HG03439 (cell line): Measurements from ENCODE around the gene HUNK.
"Not testable (repeated sequence)": the region's sequence is repeated elsewhere in the genome, so short reads cannot be mapped to it uniquely, and the experiment has no call there.

Experiments
- ATAC-seq: cut with Tn5 transposase; IDR thresholded peaks from one replicate; pipeline ENCODE4 v1.9.1; 2021; ENCODE audit warnings: mild to moderate bottlenecking, moderate library complexity; ENCODE audit not compliant: unreplicated experiment

Gene HUNK

DNA sequence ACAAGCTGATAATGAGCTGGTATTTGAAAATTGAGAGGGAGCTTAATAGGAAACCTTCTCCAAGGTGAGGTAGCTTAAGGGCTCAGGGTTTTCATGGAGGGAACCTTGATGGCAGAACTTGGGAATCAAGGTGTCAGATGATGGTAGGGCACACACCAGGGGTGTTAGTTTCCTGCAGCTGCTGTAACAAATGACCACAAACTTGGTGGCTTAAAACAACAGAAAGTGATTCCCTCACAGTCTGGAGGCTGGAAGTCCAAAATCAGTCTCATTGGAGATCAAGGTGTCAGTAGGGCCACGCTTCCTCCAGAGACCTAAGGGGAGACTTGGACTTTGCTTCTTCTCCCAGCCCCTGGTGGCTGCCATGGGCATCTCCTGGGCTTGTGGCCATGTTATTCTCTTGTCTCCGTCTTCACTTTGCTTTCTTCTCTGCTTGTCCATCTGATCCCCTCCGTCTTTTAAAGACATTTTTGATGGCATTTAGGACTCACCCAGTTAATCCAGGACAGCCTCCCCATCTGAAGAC is 45.5 kb downstream of the HUNK start:
- ATAC-seq: no peak

DNA sequence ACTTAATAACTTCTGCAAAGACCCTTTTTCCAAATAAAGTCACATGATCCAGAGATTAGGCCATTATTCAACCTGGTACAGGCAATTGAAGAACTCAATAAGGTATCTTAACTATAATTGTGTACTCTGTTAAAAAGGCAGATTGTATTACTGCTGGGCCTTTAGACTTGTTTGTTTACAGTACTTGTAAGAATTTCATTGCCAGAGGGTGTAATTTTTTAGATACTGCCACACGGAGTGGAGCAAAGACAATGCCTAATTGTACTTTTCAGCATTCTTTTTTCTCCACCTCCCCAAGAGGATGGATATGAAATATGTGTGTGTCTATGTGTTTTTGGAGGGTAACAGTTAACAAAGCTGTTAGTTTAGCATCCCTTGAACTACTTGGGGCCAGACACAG is 47.5 kb downstream of the HUNK start:
- no peak for ATAC-seq

GRCh38 chr21:31921079-31921478 is 48.3 kb downstream of the HUNK start:
- no peak for ATAC-seq

DNA sequence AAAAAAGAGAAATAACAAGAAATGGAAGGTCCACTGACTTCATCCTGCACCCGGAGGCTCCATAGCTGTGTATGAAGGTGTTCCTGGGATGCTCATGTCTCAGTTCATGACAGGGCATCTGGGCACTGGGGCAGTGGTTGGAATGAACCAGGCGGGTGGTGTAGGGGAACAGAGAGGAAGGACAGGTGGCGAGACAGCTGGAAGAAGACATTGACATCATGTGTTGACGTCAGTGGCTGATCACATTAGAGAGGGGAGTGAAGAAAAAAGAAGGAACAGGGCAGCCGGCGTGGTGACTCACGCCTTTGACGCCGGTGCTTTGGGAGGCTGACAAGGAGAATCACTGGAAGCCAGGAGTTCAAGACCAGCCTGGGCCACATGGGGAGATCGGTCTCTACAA is 50.1 kb downstream of the HUNK start:
- ATAC-seq: no peak

- ATAC-seq: no peak
Measured at GRCh38 chr21:31923756-31924155, 50.9 kb downstream of the HUNK start.

- no peak for ATAC-seq
Measured at GRCh38 chr21:31924548-31924947, 51.7 kb downstream of the HUNK start.

DNA sequence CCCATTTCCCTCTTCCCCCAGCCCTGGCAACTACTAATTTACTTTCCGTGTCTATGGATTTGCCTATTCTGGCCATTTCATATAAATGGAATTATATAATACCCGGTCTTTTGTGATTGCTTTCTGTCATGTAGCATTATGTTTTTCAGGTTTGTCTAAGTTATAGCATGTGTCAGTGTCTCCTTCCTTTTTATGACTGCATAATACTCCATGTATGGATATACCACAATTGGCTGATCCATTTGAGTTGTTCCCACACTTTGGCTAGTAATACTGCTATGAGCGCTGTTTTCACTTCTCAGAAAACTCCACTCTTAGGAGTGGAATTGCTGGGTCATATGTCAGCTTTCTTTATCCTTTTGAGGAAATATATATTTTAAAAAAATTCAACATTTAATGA is 53.7 kb downstream of the HUNK start:
- no peak for ATAC-seq

DNA sequence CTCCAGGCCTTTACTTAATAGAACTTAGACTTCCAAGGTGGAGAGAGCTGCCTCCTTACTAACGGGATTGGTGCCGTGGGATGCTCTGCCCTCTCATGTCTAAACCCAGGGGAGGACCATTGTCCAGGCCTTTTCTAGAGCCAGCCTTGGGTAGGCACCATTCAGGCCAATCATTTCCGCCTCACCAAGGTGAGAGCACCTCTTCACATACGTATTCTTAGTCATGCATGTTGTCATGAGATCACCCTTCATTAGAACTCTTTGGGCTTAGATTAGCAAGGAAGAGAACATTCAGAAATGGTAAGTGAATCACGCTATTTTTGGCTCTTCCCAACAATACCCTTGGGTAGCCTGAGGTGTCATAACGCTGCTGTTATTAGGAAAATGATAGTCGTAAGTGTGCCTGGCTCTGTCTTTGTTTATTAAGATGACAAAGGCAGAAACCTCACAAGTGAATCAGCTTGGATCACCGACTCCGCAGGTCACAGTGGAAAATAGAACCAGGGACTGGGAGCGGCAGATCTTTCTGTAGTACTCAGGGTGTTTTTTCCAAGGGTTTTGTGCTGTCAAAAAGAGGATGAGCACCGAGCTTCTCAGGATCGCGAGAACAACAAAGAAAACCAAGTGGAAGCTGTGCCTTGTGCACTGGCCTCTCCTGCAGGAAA is 55.0 kb downstream of the HUNK start:
- no peak for ATAC-seq

DNA sequence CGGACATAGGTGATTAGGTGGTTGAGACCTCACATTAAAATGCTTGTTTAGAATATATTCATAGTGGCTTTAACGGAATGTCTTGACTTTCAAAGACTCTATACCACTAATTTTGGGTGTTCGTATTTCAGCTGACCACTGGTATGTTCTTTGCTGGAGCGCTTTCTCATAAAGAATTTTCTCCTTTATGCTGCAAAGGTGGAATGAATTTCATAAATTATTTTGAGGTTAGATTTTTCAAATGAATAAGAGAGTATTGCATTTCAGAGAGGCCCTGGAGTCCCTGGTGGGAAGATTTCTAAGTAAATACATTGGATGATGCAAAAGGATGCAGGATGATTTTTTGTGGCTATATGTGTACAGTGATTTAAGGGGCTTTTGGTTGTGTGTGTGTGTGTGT is 55.8 kb downstream of the HUNK start:
- ATAC-seq: no peak

DNA sequence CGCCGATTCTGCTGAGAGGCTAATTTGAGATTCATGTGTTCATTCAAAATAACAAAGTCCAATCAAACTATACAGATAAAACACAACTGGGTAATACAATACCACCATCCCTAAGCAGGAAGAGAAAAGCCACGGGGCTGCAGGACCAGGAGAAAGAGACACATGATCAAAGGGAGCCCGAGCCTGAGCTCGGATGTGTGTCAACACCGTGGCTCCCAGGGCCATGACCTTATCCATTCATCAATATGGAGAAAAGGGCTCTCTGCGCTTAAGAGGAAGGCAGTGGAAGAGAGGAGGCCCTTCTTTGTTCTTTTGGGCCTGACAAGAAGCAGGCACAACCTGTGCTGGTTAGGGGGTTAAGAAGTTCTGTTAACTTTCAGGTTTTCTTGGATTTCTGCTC is 56.7 kb downstream of the HUNK start:
- ATAC-seq: no peak

DNA sequence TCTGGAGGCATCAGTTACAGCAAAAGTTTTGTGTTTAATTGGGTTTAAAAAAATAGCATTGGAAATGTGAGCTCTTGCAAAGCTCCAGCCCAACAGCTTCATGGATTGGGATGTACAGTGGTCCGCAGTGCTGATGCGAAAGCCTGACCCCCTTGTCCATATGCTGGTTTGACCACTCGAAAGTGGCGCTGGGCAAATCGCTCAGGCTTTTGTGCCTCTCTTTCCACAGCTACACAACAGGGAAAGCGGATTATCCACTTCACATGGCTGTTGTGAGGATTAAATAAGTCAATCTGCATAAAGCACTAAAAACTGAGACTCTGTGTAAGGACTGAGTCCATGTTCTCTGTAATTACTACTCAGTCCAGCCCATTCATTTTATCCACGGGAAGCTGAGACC is 57.2 kb downstream of the HUNK start:
- ATAC-seq: no peak

- no peak for ATAC-seq
Measured at GRCh38 chr21:31931644-31932469, 59.0 kb downstream of the HUNK start.

GRCh38 chr21:31932470-31932764 is 59.6 kb downstream of the HUNK start:
- no peak for ATAC-seq

DNA sequence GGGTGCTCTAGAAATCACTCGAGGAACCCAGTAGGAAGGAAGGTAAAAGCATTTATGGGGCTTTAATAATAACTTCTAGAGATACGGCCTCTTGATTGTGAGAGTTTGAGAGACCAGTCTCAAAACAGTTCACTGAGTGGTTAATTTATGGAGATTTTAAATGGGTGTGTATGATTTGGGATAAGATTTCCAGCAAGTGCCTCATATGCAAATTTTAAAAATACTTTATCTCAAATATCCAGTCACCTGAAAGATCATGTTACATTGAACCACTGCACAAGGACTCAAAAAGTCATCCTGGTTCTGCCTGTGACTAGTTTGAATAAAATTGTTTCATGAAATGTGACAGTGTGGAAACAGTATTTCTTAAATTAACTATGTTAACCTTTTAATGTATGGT is 64.5 kb downstream of the HUNK start:
- ATAC-seq: no peak

- ATAC-seq: no peak
Measured at GRCh38 chr21:31938330-31939301, 65.8 kb downstream of the HUNK start.

GRCh38 chr21:31941694-31942093 is 68.9 kb downstream of the HUNK start:
- no peak for ATAC-seq

- ATAC-seq: no peak
Measured at GRCh38 chr21:31943561-31943960, 70.7 kb downstream of the HUNK start.

DNA sequence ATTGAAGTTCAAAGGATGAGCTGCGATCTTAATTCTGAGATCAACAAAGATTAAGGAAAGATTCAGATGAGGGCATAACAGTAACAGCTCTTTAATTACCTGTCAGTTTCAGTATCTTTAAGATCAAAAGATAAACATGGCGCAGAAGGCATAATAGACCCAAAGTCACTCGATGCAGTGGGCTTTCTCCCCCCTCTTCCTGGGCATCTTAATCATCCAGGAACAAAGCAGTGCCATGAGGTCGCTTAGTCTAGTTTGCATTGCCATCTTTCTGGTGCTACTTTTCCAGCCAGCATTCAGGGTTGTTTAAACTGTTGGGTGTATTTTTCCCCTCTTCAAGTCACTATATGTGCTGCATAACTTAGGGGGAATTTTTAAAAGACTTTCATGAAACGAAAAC is 72.3 kb downstream of the HUNK start:
- no peak for ATAC-seq

GRCh38 chr21:31945546-31945945 is 72.7 kb downstream of the HUNK start:
- no peak for ATAC-seq

DNA sequence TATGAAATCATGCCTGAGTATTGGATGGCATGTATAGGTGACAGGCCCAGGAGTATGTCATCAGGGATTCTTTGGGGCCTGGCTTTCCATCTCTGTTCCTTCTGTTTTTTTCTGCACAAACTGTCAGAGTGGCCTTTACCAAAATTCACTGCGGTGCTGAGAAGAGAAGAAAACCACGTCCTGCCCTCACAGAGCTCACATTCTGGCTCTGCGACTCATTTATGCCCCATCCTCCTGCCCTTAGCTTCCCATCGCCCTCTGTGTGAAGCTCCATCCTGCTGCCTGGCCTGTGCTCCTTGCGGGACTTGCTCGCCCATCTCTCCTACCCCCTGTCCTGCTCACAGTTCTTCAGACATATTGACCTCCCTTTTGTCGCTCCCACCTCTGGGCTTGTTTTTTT is 73.4 kb downstream of the HUNK start:
- ATAC-seq: no peak

DNA sequence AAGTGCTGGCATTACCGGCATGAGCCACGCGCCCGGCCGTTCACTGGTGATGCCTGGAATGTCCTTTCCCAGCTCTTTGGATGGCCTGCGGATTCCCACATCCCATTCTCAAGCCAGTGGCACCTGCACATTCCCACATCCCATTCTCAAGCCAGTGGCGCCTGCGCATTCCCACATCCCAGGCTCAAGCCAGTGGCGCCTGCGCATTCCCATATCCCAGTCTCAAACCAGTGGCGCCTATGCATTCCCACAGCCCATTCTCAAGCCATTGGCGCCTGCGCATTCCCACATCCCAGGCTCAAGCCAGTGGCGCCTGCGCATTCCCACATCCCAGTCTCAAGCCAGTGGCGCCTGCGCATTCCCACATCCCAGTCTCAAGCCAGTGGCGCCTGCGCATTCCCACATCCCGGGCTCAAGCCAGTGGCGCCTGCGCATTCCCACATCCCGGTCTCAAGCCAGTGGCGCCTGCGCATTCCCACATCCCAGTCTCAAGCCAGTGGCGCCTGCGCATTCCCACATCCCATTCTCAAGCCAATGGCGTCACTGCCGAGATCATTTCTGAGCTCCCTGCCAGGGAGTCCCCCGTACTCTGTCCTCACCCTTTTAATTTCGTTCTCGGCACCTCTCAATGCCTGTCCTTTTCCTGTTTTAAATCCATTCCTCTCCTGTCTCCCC is 74.2 kb downstream of the HUNK start:
- not testable (repeated sequence) for ATAC-seq
